Fibroblast of lung (primary cell): ENCODE measurements around the gene PRICKLE4. TPM values are rescaled to one million over a fixed set of nuclear protein-coding genes. Genes with fewer than 3 reads are reported as not detected.

Source experiments
- DNase-seq, 2 donors: peaks; one replicate each; pipeline versions ENCODE4 v3.0.0 to v3.0.0-alpha.2; 2010; ENCODE audit warnings: low read depth in 2 of 2
- H2AFZ ChIP-seq: 2 replicates; pipeline ENCODE4 v1.5.1; 2012; ENCODE audit warnings: low read length, control low read depth, inconsistent platforms
- H3K27ac ChIP-seq: 2 replicates; pipeline ENCODE4 v1.5.1; 2011; ENCODE audit warnings: low read length, control low read depth; ENCODE audit not compliant: insufficient read depth
- H3K27me3 ChIP-seq: 2 replicates; pipeline ENCODE4 v1.5.1; 2011; ENCODE audit warnings: mild to moderate bottlenecking, low read length; ENCODE audit not compliant: control insufficient read depth, insufficient read depth
- H3K36me3 ChIP-seq: 2 replicates; pipeline ENCODE4 v1.5.1; 2011; ENCODE audit warnings: low read length; ENCODE audit not compliant: control insufficient read depth, insufficient read depth
- H3K4me1 ChIP-seq: 2 replicates; pipeline ENCODE4 v1.5.1; 2011; ENCODE audit warnings: low read length; ENCODE audit not compliant: control insufficient read depth, insufficient read depth; ENCODE audit errors: extremely low read depth
- H3K4me2 ChIP-seq: 2 replicates; pipeline ENCODE4 v1.5.1; 2011; ENCODE audit warnings: low read length, control low read depth; ENCODE audit not compliant: insufficient read depth; ENCODE audit errors: extremely low read depth
- H3K4me3 ChIP-seq, 4 experiments: fragments of 200-600 bp in 1 of 4; sonication (generic) in 1 of 4; replicated peaks in 1 of 4; 2 replicates each; pipeline ENCODE4 v1.5.1; 2011 to 2016; ENCODE audit warnings: low read length in 4 of 4, low read depth in 3 of 4, mild to moderate bottlenecking in 3 of 4, control low read depth in 2 of 4, inconsistent platforms in 1 of 4, mixed read lengths in 1 of 4; ENCODE audit not compliant: insufficient read depth in 1 of 4; ENCODE audit errors: control extremely low read depth in 1 of 4
- H3K79me2 ChIP-seq: 2 replicates; pipeline ENCODE4 v1.5.1; 2012; ENCODE audit warnings: mild to moderate bottlenecking, low read length, inconsistent platforms; ENCODE audit not compliant: control insufficient read depth, insufficient read depth
- H3K9ac ChIP-seq: 2 replicates; pipeline ENCODE4 v1.5.1; 2011; ENCODE audit warnings: mild to moderate bottlenecking, low read length, control low read depth; ENCODE audit not compliant: insufficient read depth
- H3K9me3 ChIP-seq: 2 replicates; pipeline ENCODE4 v1.5.1; 2012; ENCODE audit warnings: low read depth, low read length; ENCODE audit not compliant: control insufficient read depth, insufficient read depth
- H4K20me1 ChIP-seq: 2 replicates; pipeline ENCODE4 v1.5.1; 2011; ENCODE audit warnings: low read length; ENCODE audit not compliant: control insufficient read depth, insufficient read depth; ENCODE audit errors: extremely low read depth
- EZH2 ChIP-seq: IDR thresholded peaks from 2 replicates; pipeline ENCODE4 v1.5.1; 2012; ENCODE audit warnings: low read length, control low read depth, mild to moderate bottlenecking; ENCODE audit errors: missing control alignments
- polyA plus RNA-seq, 2 donors: library from polyadenylated mRNA; depleted of rRNA in 1 of 2; stranded (reverse) in 1 of 2; unstranded in 1 of 2; fragments of >200 nt; gene quantifications; 2 replicates each; pipeline ENCODE4 v1.2.1, GENCODE V29; 2011 to 2012; ENCODE audit warnings: missing spikeins in 1 of 2
- total RNA-seq: library from RNA; depleted of rRNA; stranded (reverse); fragments of >200 nt; gene quantifications from 2 replicates; pipeline ENCODE4 v1.2.1, GENCODE V29; 2014
- TF ChIP-seq, protein P1 (sequence below), 2 donors: IDR thresholded peaks in 1 of 2; conservative IDR thresholded peaks in 1 of 2; 1 replicate in 1 of 2; 2 replicates in 1 of 2; pipeline ENCODE4 v1.5.1; 2011 to 2012; ENCODE audit warnings: low read length in 2 of 2, control low read depth in 1 of 2, inconsistent platforms in 1 of 2, low read depth in 1 of 2, mild to moderate bottlenecking in 1 of 2

PRICKLE4 gene
- total and polyA plus RNA-seq, 2 donors (not counting 1 experiment from before 2014, with no cell fraction given) = 0.08 TPM; not detected in 1

DNA sequence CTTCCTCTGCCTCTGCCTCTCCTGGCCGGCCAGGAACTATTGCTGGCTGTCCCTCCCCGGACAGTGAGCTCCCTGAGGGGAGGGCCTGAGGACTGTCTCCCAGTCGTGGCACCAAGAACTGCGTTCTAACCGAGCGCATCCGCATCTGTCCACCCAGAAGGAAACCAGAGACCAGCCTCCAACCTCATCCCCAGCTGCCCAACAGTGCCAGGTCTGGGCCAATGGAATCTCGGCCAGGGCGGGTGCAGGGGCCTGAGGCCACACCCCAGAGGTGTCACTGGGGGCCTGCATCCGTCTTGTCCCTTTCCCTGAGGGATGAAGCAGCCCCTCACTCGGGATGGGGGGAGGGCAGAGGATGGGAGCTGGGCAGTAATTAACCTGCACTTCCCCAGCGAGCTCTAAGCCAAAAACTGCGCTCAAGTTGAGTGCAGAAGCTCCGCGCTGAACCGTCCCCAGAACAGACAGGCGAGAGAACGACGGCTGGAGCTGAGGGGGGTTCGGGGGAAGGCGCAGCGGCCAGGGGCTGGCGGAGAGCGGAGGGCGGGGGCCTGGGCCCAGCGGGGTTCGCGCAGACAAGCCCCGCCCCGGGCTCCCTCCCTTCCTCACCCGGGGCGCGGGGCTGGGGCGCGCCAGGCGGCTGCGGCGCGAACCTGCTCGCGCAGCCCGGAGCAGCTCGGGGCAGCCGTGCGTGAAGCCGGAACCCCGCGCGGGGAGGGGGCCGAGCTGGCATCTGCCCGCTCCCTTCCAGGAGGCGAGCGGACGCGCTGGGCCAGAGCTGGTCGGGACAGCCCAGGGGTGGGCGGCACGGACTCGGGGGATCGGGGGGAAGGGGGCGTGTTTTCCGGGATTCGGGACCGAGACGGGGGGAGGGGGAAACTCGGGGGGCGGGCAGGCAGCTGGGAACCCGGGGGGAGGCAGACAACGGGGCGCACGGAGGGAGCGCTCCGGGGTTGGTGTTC, 46.6 kb upstream of the PRICKLE4 start:
- Histone ChIP-seq H3K9me3 (no peaks in the 10 kb centered on the region), H3K79me2 (no peaks in the 10 kb centered on the region), H3K27me3 (no peaks in the 10 kb centered on the region), H2AFZ (peak overlapping the region; percentile 88), H4K20me1 (no peaks in the 10 kb centered on the region), H3K9ac (peak overlapping the region; percentile 16), H3K36me3 (no peaks in the 10 kb centered on the region), H3K4me3 (peak overlapping the region; percentile 56 to 74 (median 64)), H3K4me1 (peaks cover 3% of the 10 kb centered on the region), H3K27ac (peak overlapping the region; percentile 38), H3K4me2 (peak overlapping the region; percentile 75)
- peak; percentile 58 to 67 for DNase-seq
- TF ChIP-seq EZH2 = no peak
- TF ChIP-seq, protein P1, sequence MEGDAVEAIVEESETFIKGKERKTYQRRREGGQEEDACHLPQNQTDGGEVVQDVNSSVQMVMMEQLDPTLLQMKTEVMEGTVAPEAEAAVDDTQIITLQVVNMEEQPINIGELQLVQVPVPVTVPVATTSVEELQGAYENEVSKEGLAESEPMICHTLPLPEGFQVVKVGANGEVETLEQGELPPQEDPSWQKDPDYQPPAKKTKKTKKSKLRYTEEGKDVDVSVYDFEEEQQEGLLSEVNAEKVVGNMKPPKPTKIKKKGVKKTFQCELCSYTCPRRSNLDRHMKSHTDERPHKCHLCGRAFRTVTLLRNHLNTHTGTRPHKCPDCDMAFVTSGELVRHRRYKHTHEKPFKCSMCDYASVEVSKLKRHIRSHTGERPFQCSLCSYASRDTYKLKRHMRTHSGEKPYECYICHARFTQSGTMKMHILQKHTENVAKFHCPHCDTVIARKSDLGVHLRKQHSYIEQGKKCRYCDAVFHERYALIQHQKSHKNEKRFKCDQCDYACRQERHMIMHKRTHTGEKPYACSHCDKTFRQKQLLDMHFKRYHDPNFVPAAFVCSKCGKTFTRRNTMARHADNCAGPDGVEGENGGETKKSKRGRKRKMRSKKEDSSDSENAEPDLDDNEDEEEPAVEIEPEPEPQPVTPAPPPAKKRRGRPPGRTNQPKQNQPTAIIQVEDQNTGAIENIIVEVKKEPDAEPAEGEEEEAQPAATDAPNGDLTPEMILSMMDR (conservative IDR thresholded peaks at IDR 0.05 in 1 of 2, IDR thresholded peaks at IDR 0.05 in 1 of 2; ENCODE audit: low read depth in 1 of 2, low read length in 2 of 2) = no peak

DNA sequence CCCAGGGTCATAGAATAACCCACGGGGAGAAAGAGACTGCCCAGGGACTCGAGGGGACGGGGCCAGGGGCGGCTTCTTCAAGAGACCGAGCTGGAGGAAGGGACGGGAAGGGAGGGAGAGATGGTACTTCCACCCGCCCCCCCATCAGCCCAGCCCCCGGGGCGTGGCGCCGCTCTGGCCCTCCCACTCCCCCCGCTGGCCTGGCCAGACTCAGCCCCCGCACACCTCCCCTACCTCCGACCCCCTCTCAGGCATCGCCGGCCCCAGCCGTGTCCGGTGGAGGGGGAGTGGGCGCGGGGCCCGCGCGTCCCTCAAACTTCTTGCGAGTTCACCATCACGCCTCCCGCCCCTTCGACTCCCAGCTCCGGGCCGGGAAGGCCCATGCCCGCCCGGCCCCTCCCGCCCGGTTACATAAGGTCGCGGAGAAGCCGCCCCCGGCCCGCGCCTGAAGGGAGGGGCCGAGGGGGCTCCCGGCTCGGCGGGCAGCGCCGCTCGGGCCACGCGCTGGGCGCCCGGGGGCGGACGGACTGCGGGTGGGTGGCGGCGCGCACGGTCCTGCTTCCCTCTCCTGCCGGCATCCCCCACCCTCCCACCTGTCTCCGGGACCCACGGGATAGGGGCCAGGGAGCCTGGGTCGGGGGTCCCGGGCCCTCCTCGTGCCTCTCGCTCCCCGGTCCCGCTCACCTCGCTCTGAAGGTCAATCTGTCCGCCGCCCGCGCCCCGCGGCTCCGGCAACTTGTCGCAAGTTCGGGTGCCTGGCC, 45.7 kb upstream of the PRICKLE4 start:
- Histone ChIP-seq H3K27ac (no peak overlapping the region), H3K9ac (peak overlapping the region; percentile 46), H3K79me2 (no peaks in the 10 kb centered on the region), H3K27me3 (no peaks in the 10 kb centered on the region), H3K4me1 (peaks cover 3% of the 10 kb centered on the region), H3K9me3 (no peaks in the 10 kb centered on the region), H3K4me3 (peak overlapping the region; percentile 53 to 74 (median 60)), H2AFZ (peak overlapping the region; percentile 62), H3K36me3 (no peaks in the 10 kb centered on the region), H4K20me1 (no peaks in the 10 kb centered on the region), H3K4me2 (peak overlapping the region; percentile 78)
- TF ChIP-seq, protein P1 (conservative IDR thresholded peaks at IDR 0.05 in 1 of 2, IDR thresholded peaks at IDR 0.05 in 1 of 2; ENCODE audit: low read depth in 1 of 2, low read length in 2 of 2) = no peak
- TF ChIP-seq EZH2 = no peak
- DNase-seq = peak; percentile 71 to 79
